Hepatocyte (in vitro differentiated cells): ENCODE measurements around the gene SBF1.

Source experiments
- CTCF ChIP-seq: fragments of 200-600 bp; sonication (generic); IDR thresholded peaks from 2 replicates; pipeline ENCODE4 v1.5.1; 2016; ENCODE audit warnings: antibody characterized with exemption, mild to moderate bottlenecking; ENCODE audit not compliant: poor library complexity
- EZH2phosphoT487 ChIP-seq: fragments of 200-600 bp; sonication (generic); IDR thresholded peaks from one replicate; pipeline ENCODE4 v1.6.1; 2018; ENCODE audit warnings: antibody characterized with exemption, mild to moderate bottlenecking, low read depth, moderate library complexity; ENCODE audit not compliant: unreplicated experiment, severe bottlenecking

GRCh38 chr22:50482107-50483074 is 7.6 kb upstream of the SBF1 start:
- TF ChIP-seq CTCF = no peak
- no peak for TF ChIP-seq EZH2phosphoT487
